Measurements from ENCODE around the gene ZNF302.

GRCh38 chr19:34731964-34732363, 54.5 kb downstream of the ZNF302 start:
- no peak for TF ChIP-seq CTCF (IDR thresholded peaks at IDR 0.05)
- no peak for TF ChIP-seq POLR2A (IDR thresholded peaks at IDR 0.05)
